Measurements from ENCODE around the gene NME8.

NME8 gene

GRCh38 chr7:37928878-37929277, 80.5 kb downstream of the NME8 start:
- no peaks in the 10 kb centered on the region for H3K9me3 ChIP-seq (ENCODE audit: control insufficient read depth, low read length)
- no peak overlapping the region for H3K4me2 ChIP-seq (ENCODE audit: low read length)
- no peak for TF ChIP-seq CTCF (IDR thresholded peaks at IDR 0.05)
- H2AFZ ChIP-seq = no peak overlapping the region
- no peaks in the 10 kb centered on the region for H3K36me3 ChIP-seq (ENCODE audit: control insufficient read depth, insufficient read depth, low read length)
- H3K79me2 ChIP-seq = no peaks in the 10 kb centered on the region
- no peaks in the 10 kb centered on the region for H3K27me3 ChIP-seq (ENCODE audit: control insufficient read depth, insufficient read depth, low read length)
- no peak overlapping the region for H3K4me3 ChIP-seq (ENCODE audit: low read depth, low read length)
- no peak overlapping the region for H3K27ac ChIP-seq
- peaks cover 4% of the 10 kb centered on the region for H3K4me1 ChIP-seq
- H3K9ac ChIP-seq = no peak overlapping the region

- no peaks in the 10 kb centered on the region for H3K79me2 ChIP-seq
- no peak overlapping the region for H3K4me3 ChIP-seq (ENCODE audit: low read depth, low read length)
- TF ChIP-seq CTCF (IDR thresholded peaks at IDR 0.05) = no peak
- H3K4me1 ChIP-seq = peaks cover 4% of the 10 kb centered on the region
- H3K4me2 ChIP-seq (ENCODE audit: low read length) = no peak overlapping the region
- no peak overlapping the region for H3K9ac ChIP-seq
- H3K9me3 ChIP-seq (ENCODE audit: control insufficient read depth, low read length) = no peaks in the 10 kb centered on the region
- H3K36me3 ChIP-seq (ENCODE audit: control insufficient read depth, insufficient read depth, low read length) = no peaks in the 10 kb centered on the region
- H3K27me3 ChIP-seq (ENCODE audit: control insufficient read depth, insufficient read depth, low read length) = no peaks in the 10 kb centered on the region
- no peak overlapping the region for H2AFZ ChIP-seq
- H3K27ac ChIP-seq = no peak overlapping the region
Observed at GRCh38 chr7:37930226-37930948, 82.0 kb downstream of the NME8 start.

- Histone ChIP-seq H3K9ac (no peak overlapping the region), H3K4me3 (ENCODE audit: low read depth, low read length) (no peak overlapping the region), H3K27me3 (ENCODE audit: control insufficient read depth, insufficient read depth, low read length) (no peaks in the 10 kb centered on the region), H2AFZ (no peak overlapping the region), H3K27ac (no peak overlapping the region), H3K4me2 (ENCODE audit: low read length) (no peak overlapping the region), H3K36me3 (ENCODE audit: control insufficient read depth, insufficient read depth, low read length) (no peaks in the 10 kb centered on the region), H3K9me3 (ENCODE audit: control insufficient read depth, low read length) (no peaks in the 10 kb centered on the region), H3K79me2 (no peaks in the 10 kb centered on the region), H3K4me1 (peaks cover 3% of the 10 kb centered on the region)
- TF ChIP-seq CTCF (IDR thresholded peaks at IDR 0.05) = no peak
Observed at GRCh38 chr7:37932543-37932942, 84.1 kb downstream of the NME8 start.

GRCh38 chr7:37933018-37933566, 84.7 kb downstream of the NME8 start:
- Histone ChIP-seq H3K27me3 (ENCODE audit: control insufficient read depth, insufficient read depth, low read length) (no peaks in the 10 kb centered on the region), H3K4me3 (ENCODE audit: low read depth, low read length) (no peak overlapping the region), H3K27ac (no peak overlapping the region), H2AFZ (no peak overlapping the region), H3K36me3 (ENCODE audit: control insufficient read depth, insufficient read depth, low read length) (no peaks in the 10 kb centered on the region), H3K9ac (no peak overlapping the region), H3K4me2 (ENCODE audit: low read length) (no peak overlapping the region), H3K4me1 (no peaks in the 10 kb centered on the region), H3K9me3 (ENCODE audit: control insufficient read depth, low read length) (no peaks in the 10 kb centered on the region), H3K79me2 (no peaks in the 10 kb centered on the region)
- TF ChIP-seq CTCF (IDR thresholded peaks at IDR 0.05) = no peak

All from parathyroid adenoma (tissue), 2 donors.